H1 (cell line): ENCODE measurements around the gene ATP6V0D1. TPM values are rescaled to one million over a fixed set of nuclear protein-coding genes. Genes with fewer than 3 reads are reported as not detected.

Experiments
- CHD1 ChIP-seq: IDR thresholded peaks from 2 replicates; pipeline ENCODE4 v1.6.1; 2012; ENCODE audit warnings: low read depth, low read length, improper control_type of control experiment
- MAFK ChIP-seq: IDR thresholded peaks from 2 replicates; pipeline ENCODE4 v1.6.1; 2012; ENCODE audit warnings: low read depth, mild to moderate bottlenecking, improper control_type of control experiment, low read length
- RFX5 ChIP-seq: IDR thresholded peaks from 2 replicates; pipeline ENCODE4 v1.6.1; 2011; ENCODE audit warnings: low read depth, low read length, improper control_type of control experiment, borderline replicate concordance
- SUZ12 ChIP-seq: fragments of 200-600 bp; sonication (generic); IDR thresholded peaks from 2 replicates; pipeline ENCODE4 v1.6.1; 2012; ENCODE audit warnings: mild to moderate bottlenecking, inconsistent platforms, low read length, moderate library complexity, mixed read lengths
- TEAD4 ChIP-seq: IDR thresholded peaks from 2 replicates; pipeline ENCODE4 v1.6.1; 2012; ENCODE audit warnings: low read depth, low read length, inconsistent platforms, mixed read lengths
- polyA plus RNA-seq, 7 experiments: library from polyadenylated mRNA; depleted of rRNA in 3 of 7; stranded (reverse) in 5 of 7; unstranded in 2 of 7; fragments of >200 nt in 5 of 7; fragments of 200-250 nt in 2 of 7; gene quantifications; 1 replicate in 5 of 7; 2 replicates in 1 of 7; 4 replicates in 1 of 7; pipeline versions ENCODE4 v1.2.1 to v1.2.3, GENCODE V29; 2011 to 2013; ENCODE audit warnings: missing spikeins in 2 of 7, mixed read lengths in 2 of 7
- total RNA-seq: library from RNA; stranded (reverse); fragmentation: NEBNext Ultra II Directional; extraction: Animal tissue kit (Norgen Biotek cat#: 25700); gene quantifications from 2 replicates; pipeline ENCODE4 v1.2.1, GENCODE V29; 2021
- TF ChIP-seq, protein P1 (sequence below): IDR thresholded peaks from 2 replicates; pipeline ENCODE4 v1.6.1; 2012; ENCODE audit warnings: low read length, inconsistent platforms
- TF ChIP-seq, protein P2 (sequence below): fragments of 300-600 bp; sonication (generic); IDR thresholded peaks from 2 replicates; pipeline ENCODE4 v1.7.1; 2012; ENCODE audit warnings: low read length, moderate library complexity, mild to moderate bottlenecking, inconsistent platforms; ENCODE audit not compliant: insufficient replicate concordance
- TF ChIP-seq, protein P3 (sequence below): IDR thresholded peaks from 2 replicates; pipeline ENCODE4 v1.6.1; 2012; ENCODE audit warnings: inconsistent platforms

Gene ATP6V0D1
- total and polyA plus RNA-seq, 2 of the 8 experiments (the other 6 are each of a cell fraction or from before 2014, with no cell fraction given), result 47.3 to 134 TPM

- TF ChIP-seq, protein P1, sequence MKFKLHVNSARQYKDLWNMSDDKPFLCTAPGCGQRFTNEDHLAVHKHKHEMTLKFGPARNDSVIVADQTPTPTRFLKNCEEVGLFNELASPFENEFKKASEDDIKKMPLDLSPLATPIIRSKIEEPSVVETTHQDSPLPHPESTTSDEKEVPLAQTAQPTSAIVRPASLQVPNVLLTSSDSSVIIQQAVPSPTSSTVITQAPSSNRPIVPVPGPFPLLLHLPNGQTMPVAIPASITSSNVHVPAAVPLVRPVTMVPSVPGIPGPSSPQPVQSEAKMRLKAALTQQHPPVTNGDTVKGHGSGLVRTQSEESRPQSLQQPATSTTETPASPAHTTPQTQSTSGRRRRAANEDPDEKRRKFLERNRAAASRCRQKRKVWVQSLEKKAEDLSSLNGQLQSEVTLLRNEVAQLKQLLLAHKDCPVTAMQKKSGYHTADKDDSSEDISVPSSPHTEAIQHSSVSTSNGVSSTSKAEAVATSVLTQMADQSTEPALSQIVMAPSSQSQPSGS, result no peak
- TF ChIP-seq, protein P2, sequence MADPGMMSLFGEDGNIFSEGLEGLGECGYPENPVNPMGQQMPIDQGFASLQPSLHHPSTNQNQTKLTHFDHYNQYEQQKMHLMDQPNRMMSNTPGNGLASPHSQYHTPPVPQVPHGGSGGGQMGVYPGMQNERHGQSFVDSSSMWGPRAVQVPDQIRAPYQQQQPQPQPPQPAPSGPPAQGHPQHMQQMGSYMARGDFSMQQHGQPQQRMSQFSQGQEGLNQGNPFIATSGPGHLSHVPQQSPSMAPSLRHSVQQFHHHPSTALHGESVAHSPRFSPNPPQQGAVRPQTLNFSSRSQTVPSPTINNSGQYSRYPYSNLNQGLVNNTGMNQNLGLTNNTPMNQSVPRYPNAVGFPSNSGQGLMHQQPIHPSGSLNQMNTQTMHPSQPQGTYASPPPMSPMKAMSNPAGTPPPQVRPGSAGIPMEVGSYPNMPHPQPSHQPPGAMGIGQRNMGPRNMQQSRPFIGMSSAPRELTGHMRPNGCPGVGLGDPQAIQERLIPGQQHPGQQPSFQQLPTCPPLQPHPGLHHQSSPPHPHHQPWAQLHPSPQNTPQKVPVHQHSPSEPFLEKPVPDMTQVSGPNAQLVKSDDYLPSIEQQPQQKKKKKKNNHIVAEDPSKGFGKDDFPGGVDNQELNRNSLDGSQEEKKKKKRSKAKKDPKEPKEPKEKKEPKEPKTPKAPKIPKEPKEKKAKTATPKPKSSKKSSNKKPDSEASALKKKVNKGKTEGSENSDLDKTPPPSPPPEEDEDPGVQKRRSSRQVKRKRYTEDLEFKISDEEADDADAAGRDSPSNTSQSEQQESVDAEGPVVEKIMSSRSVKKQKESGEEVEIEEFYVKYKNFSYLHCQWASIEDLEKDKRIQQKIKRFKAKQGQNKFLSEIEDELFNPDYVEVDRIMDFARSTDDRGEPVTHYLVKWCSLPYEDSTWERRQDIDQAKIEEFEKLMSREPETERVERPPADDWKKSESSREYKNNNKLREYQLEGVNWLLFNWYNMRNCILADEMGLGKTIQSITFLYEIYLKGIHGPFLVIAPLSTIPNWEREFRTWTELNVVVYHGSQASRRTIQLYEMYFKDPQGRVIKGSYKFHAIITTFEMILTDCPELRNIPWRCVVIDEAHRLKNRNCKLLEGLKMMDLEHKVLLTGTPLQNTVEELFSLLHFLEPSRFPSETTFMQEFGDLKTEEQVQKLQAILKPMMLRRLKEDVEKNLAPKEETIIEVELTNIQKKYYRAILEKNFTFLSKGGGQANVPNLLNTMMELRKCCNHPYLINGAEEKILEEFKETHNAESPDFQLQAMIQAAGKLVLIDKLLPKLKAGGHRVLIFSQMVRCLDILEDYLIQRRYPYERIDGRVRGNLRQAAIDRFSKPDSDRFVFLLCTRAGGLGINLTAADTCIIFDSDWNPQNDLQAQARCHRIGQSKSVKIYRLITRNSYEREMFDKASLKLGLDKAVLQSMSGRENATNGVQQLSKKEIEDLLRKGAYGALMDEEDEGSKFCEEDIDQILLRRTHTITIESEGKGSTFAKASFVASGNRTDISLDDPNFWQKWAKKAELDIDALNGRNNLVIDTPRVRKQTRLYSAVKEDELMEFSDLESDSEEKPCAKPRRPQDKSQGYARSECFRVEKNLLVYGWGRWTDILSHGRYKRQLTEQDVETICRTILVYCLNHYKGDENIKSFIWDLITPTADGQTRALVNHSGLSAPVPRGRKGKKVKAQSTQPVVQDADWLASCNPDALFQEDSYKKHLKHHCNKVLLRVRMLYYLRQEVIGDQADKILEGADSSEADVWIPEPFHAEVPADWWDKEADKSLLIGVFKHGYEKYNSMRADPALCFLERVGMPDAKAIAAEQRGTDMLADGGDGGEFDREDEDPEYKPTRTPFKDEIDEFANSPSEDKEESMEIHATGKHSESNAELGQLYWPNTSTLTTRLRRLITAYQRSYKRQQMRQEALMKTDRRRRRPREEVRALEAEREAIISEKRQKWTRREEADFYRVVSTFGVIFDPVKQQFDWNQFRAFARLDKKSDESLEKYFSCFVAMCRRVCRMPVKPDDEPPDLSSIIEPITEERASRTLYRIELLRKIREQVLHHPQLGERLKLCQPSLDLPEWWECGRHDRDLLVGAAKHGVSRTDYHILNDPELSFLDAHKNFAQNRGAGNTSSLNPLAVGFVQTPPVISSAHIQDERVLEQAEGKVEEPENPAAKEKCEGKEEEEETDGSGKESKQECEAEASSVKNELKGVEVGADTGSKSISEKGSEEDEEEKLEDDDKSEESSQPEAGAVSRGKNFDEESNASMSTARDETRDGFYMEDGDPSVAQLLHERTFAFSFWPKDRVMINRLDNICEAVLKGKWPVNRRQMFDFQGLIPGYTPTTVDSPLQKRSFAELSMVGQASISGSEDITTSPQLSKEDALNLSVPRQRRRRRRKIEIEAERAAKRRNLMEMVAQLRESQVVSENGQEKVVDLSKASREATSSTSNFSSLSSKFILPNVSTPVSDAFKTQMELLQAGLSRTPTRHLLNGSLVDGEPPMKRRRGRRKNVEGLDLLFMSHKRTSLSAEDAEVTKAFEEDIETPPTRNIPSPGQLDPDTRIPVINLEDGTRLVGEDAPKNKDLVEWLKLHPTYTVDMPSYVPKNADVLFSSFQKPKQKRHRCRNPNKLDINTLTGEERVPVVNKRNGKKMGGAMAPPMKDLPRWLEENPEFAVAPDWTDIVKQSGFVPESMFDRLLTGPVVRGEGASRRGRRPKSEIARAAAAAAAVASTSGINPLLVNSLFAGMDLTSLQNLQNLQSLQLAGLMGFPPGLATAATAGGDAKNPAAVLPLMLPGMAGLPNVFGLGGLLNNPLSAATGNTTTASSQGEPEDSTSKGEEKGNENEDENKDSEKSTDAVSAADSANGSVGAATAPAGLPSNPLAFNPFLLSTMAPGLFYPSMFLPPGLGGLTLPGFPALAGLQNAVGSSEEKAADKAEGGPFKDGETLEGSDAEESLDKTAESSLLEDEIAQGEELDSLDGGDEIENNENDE, result no peak
- peak; percentile 42; the same call in 1 of the 2 replicates for TF ChIP-seq TEAD4
- no peak; the same call in 1 of the 2 replicates for TF ChIP-seq MAFK
- TF ChIP-seq, protein P3, sequence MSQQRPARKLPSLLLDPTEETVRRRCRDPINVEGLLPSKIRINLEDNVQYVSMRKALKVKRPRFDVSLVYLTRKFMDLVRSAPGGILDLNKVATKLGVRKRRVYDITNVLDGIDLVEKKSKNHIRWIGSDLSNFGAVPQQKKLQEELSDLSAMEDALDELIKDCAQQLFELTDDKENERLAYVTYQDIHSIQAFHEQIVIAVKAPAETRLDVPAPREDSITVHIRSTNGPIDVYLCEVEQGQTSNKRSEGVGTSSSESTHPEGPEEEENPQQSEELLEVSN, result no peak
- no peak for TF ChIP-seq SUZ12
- no peak for TF ChIP-seq CHD1
- no peak for TF ChIP-seq RFX5
Measured at GRCh38 chr16:67521095-67521804, 40.3 kb upstream of the ATP6V0D1 start (continued).
